GM18502 (cell line): ENCODE measurements around the gene SASH3.
A peak's percentile ranks its signal among the peaks of the same experiment; 100 is the strongest.

ENCODE experiments used
- ATAC-seq: cut with Tn5 transposase; IDR thresholded peaks from one replicate; pipeline ENCODE4 v1.9.1; 2021; ENCODE audit warnings: mild to moderate bottlenecking; ENCODE audit not compliant: unreplicated experiment, poor library complexity

The SASH3 gene

DNA sequence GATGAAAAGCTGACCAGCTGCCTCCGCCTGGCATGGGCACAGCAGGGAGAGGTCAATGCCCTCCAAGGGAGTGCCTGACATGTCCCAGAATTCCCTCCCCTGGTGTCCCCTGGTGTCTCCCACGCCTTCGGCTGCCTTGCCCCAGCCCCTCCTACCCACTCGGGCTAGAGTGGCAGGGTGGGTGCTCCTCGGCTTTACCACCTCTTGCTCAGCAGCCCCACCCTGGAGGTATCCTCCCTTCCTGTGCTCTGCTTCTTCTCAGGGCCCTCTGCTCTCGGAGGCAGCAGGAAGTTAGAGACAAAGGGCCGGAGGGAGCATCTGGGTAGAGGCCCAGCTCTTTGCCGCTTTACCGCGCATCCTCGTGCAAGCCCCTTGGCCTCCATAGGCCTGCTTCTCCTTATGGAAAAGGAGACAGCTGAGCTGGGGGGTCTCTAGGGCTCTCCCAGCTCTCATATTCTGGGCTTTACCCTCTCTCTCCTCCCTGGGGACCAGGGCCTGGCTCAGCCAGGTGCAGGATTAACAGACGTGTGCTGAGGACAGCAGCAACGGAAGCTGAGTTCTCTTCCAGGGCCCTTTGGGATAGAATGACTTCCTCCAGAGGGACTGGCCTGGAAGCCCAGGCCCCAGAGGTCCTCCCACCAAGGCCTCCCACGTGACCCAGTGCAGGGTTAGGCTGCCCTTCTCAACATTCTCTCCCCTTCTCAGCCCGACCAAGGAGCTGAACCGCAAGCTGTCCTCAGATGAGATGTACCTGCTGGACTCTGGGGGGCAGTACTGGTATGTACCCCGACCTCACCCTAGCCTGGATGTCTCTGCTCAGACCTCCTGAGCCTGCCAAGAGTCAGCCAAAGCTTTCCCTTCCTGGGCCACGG, 23.7 kb upstream of the SASH3 start:
- ATAC-seq, result peak; percentile 43

DNA sequence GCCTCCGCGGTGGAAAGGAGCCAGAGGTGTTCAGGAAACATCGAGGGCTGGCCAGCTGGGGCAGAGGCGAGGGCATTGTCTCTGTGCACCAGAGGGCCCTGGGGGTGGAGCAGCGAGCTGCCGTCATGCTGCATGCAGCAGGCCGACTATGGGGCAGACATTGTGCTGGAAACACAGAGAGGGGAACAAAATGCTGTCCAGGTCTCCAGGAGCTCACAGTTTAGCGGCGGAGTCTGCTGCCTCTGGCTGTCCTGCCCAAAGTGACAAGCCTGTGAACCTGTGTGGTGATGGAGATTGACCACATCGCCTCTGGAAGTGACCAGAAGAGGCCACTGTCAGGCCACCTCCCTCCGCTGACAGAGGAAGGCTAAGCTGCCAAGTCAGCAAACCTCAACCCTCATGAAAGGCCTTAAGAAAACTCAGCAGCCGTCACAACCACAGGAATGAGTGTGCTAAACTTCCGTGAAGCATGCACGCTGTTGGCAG, 20.1 kb upstream of the SASH3 start:
- ATAC-seq, result peak; percentile 39

DNA sequence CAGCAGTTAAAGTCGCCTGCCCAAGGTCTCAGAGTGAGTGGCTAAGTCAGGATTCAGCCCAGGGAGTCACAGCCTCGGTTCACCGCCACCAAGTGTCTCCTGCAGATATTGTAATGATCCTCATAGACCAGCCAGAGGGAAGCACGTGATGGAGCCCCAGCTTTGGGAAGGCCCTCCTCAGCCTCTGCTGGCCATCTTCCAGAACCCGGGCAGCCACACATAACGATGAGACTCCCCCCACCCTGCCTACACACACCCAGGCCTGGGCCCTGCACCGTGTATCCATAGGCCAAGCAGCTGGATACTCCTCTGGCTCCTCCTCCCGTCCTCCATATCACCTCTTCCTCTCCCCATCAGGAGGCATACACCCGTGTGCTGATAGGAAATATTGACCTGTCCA, 19.6 kb upstream of the SASH3 start:
- ATAC-seq, result no peak

DNA sequence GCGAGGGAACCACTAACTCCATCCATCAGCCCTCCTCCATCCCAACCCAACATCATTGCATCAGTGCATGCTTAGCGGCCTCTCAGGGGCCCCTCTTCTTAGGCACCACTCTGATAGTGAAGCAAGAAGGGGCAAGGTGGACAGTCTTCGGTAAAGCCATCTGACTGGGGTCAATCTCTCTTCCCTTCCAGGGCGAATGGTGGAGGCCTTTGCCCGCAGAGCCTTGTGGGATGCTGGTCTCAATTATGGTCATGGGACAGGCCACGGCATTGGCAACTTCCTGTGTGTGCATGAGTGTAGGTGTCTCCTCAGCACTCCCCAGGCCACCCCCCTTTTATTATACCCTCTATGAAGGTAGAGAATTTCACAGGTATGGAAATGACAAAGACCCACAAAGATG, 18.8 kb upstream of the SASH3 start:
- ATAC-seq, result no peak

DNA sequence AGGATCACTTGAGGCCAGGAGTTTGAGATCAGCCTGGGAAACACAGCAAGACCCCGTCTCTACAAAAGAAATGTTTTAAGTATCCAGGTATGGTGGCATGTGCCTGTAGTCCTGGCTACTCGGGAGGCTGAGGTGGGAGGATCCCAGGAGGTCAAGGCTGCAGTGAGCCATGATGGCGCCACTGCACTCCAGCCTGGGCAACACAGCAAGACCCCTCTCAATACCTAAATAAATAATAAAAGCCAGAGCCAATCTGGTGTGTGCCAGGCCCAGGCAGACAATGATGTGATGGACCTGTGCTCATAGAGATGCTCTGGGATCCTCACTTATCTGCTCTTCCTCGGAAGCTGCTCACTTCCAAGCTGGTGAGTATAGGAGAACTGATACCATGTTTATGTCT, 18.2 kb upstream of the SASH3 start:
- no peak for ATAC-seq

DNA sequence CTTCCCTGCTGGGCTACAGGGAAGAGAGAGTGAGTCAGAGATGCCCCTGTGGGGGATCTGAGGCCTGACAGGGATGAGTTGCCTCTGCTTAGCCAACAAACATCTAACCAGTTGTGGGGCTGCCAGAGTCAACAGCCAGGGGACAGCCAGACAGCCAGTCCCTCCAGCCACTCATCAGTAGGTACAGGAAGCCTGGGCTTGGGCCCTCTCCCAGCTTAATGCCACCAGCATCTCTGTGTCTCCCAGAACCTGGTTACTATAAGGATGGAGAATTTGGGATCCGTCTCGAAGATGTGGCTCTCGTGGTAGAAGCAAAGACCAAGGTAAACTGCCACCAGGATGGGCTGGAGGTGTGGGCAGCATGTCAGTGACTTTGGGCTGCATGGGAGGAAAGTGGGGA, 17.3 kb upstream of the SASH3 start:
- no peak for ATAC-seq

DNA sequence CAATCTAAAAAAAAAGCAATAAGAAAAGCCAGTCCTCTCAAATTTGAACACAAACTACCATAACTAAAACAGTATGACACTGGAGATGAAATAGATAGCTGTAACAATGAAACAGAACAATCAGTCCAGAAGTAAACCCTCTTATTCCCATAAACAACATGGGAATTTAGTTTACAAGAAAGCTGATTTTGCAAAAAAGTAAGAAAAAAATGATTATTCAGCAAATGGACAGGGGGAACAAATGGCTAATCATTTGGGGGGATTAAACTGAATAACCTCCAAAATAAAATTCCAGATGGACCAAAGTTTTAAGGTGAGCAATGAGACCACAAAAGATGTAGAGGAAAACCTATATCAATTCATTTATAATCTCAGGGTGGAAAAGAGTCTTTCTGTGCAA, 16.1 kb upstream of the SASH3 start:
- ATAC-seq, result no peak

DNA sequence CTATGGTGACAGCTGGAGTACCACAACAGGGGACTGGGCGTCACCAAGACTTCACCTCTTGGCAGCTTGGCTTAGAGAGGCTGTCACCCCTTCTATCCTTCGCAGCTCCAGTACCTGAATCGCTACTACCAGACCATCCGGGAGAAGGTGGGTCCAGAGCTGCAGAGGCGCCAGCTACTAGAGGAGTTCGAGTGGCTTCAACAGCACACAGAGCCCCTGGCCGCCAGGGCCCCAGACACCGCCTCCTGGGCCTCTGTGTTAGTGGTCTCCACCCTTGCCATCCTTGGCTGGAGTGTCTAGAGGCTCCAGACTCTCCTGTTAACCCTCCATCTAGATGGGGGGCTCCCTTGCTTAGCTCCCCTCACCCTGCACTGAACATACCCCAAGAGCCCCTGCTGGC, 11.6 kb upstream of the SASH3 start:
- ATAC-seq, result no peak

DNA sequence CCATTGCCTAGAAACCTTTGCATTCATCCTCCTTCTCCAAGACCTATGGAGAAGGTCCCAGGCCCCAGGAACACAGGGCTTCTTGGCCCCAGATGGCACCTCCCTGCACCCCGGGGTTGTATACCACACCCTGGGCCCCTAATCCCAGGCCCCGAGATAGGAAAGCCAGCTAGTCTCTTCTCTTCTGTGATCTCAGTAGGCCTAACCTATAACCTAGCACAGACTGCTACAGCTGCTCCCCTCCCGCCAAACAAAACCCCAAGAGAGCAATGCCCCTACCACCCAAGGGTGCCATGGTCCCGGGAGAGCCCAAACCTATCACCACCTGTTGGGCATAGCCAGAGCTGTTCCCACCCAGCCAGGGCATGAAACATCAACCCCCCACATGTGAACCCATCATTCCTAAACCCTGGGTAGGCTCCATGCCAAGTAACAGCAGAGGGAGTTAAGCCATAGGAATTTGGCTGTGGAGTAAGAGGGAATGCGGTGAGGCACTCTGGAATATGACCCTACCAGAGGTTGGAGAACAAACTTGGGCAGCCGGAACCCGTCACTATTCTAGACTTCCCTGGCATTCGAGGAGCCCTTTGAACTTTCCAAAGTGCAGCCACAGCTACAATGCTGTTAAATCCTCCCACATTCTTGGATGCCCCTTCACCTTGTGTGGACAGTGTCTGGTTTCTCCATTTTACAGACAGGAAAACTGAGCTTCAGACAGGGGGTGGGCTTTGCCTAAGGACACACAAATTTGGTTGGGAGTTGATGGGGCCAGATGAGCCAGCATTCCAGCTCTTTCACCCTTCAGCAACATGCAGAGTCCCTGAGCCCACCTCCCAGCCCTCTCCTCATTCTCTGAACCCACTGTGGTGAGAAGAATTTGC, 10.9 kb upstream of the SASH3 start:
- ATAC-seq, result no peak

DNA sequence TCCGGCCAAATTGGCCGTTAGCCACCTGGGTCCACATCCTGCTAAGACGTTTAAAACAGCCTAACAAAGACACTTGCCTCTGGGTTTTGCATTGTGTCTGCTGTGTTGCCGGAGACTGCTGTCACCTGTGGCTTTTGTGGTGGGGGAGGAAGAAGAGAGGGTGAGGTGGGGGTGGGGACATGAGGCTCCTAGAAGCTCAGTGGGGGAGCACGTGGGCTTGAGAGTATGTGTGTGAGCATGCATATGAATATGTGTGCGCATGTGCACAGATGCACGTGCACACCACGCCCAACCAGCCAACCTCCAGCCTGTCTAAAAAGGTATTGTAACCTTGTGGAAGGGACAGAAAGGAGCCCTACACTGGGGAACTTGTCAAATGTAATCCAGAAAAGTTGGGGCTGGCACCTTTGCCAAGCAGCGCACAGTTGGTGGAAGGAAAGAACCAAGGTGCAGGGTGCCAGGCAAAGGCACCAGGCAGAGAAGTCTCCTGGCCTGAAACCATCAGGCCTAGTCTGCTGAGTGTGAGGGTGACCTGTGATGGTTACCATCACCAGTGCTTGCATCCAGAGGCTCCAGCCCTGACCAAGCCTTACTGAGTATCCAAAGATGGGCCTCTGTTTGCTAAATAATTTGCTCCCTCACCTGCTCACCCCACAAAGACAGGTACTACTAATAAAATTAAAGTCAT, 10.1 kb upstream of the SASH3 start:
- ATAC-seq, result peak; percentile 50

DNA sequence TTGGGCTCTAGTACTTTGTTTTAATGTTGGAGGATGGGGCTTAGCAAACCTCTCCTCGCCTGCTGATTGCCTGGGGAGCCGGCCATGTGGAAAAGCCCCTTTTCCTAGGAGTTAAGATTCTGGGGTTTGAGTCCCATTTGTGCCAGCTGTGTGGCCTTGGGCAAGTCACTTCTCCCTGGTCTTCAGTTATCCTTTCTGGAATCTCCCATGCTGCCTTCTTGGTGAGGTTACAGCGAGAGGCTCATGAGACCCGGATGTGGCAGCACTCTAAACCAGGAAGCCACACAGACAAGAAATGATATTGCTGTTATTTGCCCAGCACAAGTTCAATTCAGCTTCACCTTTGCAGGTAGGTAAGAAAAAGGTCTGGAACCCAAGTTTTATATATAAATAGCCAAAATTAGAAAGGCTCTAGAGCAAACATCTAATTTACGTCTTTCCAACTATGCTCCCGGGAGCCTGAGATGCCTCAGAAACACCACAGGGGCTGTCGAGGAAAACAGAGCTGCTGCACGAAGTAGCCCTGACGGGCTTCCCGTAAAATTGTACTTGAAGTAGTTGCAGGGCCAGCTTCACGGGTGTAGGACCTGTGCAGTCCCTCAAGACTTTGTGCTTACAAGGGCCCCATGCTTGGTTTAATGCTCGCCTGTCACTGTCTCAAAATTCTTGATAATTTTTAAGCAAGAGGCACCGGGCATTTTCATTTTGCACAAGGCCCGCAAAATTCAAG, 8.3 kb upstream of the SASH3 start:
- ATAC-seq, result no peak

DNA sequence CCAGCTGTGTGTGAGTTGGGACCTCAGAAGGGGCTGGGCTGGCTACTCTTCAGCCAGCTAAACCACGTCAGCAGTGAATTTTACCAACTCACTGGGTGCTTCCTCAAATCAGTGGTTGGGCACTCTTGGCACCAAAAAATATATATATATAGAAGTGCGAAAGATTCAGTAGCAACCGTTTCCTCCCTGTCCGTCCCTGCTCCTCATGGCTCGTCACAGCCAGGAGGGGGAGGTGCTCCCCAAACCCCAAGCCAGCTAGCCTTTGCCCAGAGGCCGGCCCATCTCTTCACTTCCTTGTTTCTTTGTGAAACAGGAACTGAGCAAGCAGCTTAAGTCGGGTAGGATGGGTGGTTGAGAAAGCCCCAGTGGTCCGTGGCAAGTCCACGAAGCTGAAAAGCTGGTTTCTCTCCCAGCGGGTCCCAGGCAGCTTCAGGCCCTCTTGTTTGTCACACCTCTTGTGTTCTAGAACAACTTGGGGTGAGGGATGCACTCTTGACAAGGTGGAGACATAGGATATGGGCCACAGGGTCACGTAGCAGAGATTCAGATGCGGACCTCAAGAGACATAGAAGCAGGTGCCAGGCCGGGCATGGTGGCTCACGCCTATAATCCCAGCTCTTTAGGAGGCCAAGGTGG, 6.8 kb upstream of the SASH3 start:
- ATAC-seq, result peak; percentile 79

DNA sequence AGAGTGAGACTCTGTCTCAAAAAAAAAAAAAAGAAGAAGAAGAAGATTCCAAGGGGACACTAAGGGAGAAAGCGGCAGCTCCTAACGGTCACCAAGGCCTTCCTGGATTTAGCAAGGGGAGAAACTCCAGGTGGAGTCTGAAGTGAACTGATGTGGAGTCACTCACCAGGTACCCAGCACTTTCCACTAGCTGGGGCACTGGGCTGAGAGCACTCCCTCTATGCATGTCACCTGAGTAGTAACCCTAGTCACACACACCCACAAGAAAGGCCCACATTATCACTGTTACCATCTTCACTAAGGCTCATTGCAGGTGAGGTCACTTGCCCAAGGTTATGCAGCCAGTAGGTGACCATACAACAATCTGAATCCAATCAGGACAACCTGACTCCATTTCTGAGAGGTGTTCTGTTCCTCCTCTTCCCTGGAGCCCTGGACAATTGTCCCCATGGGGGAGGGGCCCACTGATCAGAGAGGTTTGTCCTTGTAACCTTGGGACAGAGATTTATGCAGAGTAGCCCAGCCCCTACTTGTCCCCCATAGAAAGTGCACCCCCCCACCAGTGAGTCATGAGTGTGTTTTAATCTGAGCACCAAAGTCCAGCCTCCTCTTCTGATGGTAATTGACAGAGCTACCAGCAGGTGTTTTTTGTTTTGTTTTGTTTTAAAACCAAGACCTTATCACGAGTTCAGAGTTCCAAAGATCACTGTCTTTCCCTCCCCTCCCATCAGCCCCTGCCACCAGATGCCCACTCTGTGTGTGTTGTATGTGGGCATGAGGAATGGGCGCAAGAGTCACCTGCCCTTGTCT, 5.9 kb upstream of the SASH3 start:
- no peak for ATAC-seq

DNA sequence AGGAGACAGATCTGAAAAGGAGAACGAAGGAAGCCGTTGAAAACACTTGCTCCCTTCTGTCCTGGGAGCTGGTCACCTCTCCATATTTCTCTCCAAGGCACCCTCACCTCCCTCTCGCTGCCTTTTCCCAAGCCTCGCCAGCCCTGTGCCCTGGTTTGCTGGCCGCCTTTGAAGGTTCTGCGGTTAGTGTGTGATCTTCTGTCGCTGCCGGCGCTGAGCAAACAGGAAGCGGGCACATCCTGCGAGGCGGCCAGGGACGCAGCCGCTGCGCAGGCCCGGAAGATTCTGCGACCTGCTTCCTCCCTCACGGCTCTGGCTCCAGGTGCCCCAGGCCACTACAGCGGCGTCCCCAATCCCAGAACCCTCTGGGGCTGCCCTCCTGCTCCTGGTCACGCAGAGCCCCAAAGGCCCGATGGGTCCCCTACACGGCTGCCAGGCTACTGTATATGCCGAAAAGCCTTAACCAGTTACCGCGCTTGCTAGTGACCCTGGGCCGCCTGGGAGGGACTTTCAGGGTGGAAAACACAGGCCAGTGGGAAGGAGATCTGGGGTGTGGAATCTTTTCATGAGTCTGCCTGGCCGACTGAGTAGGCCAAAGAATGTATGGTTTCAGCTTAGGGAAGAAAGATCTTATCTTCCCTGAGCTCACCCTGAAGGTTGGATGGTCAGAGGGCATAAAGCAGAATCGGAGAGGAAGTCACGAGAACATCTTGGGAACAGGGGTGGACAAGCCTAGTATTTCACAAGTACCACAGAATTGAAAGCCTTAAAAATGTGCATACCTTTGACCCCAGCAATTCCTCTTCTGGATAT, 2.3 kb upstream of the SASH3 start:
- ATAC-seq, result no peak

DNA sequence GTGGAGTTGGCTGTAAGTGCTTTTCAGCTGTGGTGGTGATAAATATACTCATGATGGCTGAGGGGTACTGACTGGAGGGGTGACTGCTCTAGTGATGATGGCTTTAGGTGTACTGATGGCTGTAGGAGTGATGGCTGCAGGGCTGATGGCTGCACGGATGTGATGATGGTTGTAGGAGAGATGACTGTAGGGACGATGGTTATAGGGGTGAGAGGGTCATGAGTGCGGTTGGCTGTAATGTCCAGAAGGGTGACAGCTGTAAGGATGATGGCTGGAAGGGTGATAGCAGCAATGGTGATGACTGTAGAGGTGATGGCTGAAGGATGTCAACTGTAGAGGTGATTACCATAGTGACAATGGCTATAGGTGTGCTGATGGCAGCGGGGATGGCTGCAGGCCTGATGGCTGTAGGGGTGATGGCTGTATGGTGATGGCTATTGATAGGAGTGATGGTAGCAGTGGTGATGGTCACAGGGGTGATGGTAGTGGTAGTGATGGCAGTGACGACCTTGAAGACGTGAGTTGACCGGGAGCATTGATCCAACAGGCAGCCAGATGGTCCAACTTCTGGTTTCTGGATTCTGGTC, 570 bp upstream of the SASH3 start:
- ATAC-seq, result no peak

DNA sequence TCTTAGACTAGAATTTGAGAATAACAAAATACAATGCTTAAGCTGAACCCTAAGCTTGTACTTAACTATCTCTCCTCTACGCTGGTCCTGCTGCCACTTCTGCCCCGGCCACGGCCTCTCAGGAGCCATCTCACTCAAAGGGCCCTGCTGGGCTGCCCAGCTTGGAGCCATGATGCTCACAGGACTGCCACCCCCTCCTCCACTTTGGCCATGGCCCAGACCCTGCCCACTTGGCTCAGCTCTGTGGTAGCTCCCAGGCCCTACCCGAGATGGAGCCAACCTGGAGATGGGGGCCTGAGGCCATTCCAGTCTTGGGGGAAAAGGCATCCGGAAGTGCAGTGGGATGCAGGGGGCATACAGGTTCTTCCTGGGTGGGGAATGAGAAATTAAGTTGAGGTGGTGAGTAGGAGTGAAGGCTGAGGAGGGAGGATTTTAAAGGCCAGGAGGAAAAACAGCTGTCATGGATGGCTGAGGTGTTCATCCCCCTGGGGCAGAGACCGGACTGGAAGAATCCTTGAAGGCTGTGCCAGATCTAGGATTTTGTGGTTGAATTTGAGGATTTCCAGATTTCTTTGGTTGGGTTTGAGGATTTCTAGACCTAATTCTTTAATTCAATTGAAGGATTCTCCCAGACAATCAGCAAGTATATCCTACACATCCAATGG, 824 bp downstream of the SASH3 start:
- no peak for ATAC-seq

DNA sequence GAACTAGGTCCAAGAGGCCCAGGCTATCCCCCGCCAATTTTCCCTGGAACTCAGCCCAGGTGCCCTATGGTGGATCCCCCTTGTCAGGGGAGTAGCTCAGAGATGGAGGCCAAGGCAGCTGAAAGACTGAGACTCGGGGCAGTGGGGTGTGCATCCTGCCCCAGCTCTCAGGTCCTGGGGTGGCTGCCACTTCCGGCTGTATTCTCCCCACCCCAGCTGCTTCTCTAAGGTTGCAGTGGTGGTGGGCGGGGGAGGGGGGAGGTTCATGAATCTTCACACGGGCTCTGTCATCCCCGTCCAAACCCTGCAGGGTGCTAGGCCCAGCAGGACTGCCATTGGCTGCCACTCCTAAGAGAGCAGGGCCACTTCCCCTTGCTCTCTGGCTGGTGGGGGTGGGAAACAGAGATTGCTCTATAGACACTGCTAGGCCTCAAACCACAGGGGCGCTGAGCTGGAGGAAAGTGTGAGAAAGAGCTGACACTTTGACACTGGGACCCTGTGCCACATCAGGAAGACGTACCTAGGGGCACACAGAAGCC, 1.5 kb downstream of the SASH3 start:
- peak; percentile 84 for ATAC-seq
